Measurements from ENCODE around the gene SLC6A12.

DNA sequence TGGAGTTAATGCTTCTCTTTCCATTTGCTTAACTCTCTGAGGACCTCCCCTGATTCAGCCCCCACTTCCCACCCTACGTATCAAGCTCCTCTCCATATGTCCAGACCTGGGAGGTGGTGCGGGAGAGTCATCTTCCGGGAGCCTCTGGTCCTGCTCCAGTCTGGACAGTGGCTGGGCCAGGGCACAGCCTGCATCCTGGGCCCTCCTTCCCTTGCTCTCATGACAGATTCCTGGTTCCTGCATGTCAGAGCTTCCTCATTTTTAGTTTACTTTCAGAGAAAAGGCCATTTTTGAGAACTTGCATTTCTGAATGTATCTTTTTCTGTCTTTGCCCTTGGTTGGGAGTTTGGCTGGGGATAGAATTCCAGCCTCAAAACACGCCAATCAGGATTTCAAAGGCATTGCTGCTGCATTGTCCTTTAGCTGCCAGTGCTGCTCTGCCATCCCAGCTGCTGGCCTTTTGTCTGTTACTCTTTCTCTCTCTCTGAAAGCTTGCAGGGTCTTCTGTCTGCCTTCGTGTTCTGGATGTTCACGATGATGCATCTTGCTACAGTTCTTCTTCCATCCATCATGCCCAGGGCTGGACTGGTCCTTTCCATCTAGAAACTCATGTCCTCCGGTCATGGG is 54.7 kb downstream of the SLC6A12 start:
- no peak for TF ChIP-seq CTCF (IDR thresholded peaks at IDR 0.05; ENCODE audit: extremely low read depth in 1 of 2, insufficient read depth in 1 of 2, low read depth in 1 of 2, low read length in 2 of 2)
- TF ChIP-seq POLR2AphosphoS5 (IDR thresholded peaks at IDR 0.05; ENCODE audit: insufficient read depth, low read depth, low read length), result no peak
- TF ChIP-seq FOS (IDR thresholded peaks at IDR 0.05; ENCODE audit: borderline replicate concordance, insufficient read depth, low read length), result no peak
- TF ChIP-seq POLR2A (IDR thresholded peaks at IDR 0.05; ENCODE audit: low read depth, low read length), result no peak
- no peak for TF ChIP-seq MYC (IDR thresholded peaks at IDR 0.05; ENCODE audit: low read depth, low read length)

Data from endothelial cell of umbilical vein (primary cell).